ENCODE measurements around the gene HIC2.

The HIC2 gene

GRCh38 chr22:21444701-21445436 is 27.7 kb downstream of the HIC2 start:
- Histone ChIP-seq H3K4me3 (ENCODE audit: low read depth in 1 of 5, low read length in 5 of 5) (no peak overlapping the region), H3K4me1 (ENCODE audit: control insufficient read depth in 5 of 5, insufficient read depth in 5 of 5, low read length in 5 of 5) (no peaks in the 10 kb centered on the region), H3K9me3 (ENCODE audit: control insufficient read depth in 5 of 5, low read length in 5 of 5) (no peaks in the 10 kb centered on the region), H3K27me3 (ENCODE audit: control insufficient read depth in 5 of 5, insufficient read depth in 4 of 5, low read length in 5 of 5) (no peaks in the 10 kb centered on the region), H3K36me3 (ENCODE audit: control insufficient read depth in 5 of 5, insufficient read depth in 5 of 5, low read length in 5 of 5) (peaks cover 0 to 56% (median 32%) of the 10 kb centered on the region in 5 donors), H3K27ac (ENCODE audit: low read depth, low read length) (no peak overlapping the region), H3K9ac (ENCODE audit: low read length in 5 of 5) (no peak overlapping the region)

- Histone ChIP-seq H3K4me3 (ENCODE audit: low read depth in 1 of 5, low read length in 5 of 5) (no peak overlapping the region), H3K27ac (ENCODE audit: low read depth, low read length) (no peak overlapping the region), H3K9me3 (ENCODE audit: control insufficient read depth in 5 of 5, low read length in 5 of 5) (no peaks in the 10 kb centered on the region), H3K36me3 (ENCODE audit: control insufficient read depth in 5 of 5, insufficient read depth in 5 of 5, low read length in 5 of 5) (peaks cover 0 to 56% (median 32%) of the 10 kb centered on the region in 5 donors), H3K9ac (ENCODE audit: low read length in 5 of 5) (no peak overlapping the region), H3K4me1 (ENCODE audit: control insufficient read depth in 5 of 5, insufficient read depth in 5 of 5, low read length in 5 of 5) (no peaks in the 10 kb centered on the region), H3K27me3 (ENCODE audit: control insufficient read depth in 5 of 5, insufficient read depth in 4 of 5, low read length in 5 of 5) (no peaks in the 10 kb centered on the region)
These were observed 28.4 kb downstream of the HIC2 start for GRCh38 chr22:21445437-21446127.

- Histone ChIP-seq H3K4me3 (ENCODE audit: low read depth in 1 of 5, low read length in 5 of 5) (no peak overlapping the region), H3K9ac (ENCODE audit: low read length in 5 of 5) (no peak overlapping the region), H3K4me1 (ENCODE audit: control insufficient read depth in 5 of 5, insufficient read depth in 5 of 5, low read length in 5 of 5) (no peaks in the 10 kb centered on the region), H3K27ac (ENCODE audit: low read depth, low read length) (no peak overlapping the region), H3K36me3 (ENCODE audit: control insufficient read depth in 5 of 5, insufficient read depth in 5 of 5, low read length in 5 of 5) (peaks cover 0 to 56% (median 32%) of the 10 kb centered on the region in 5 donors), H3K9me3 (ENCODE audit: control insufficient read depth in 5 of 5, low read length in 5 of 5) (no peaks in the 10 kb centered on the region), H3K27me3 (ENCODE audit: control insufficient read depth in 5 of 5, insufficient read depth in 4 of 5, low read length in 5 of 5) (no peaks in the 10 kb centered on the region)
These were observed 29.1 kb downstream of the HIC2 start for GRCh38 chr22:21446128-21446826.

GRCh38 chr22:21446827-21447690 is 29.9 kb downstream of the HIC2 start:
- no peak overlapping the region for H3K9ac ChIP-seq (ENCODE audit: low read length in 5 of 5)
- no peaks in the 10 kb centered on the region for H3K9me3 ChIP-seq (ENCODE audit: control insufficient read depth in 5 of 5, low read length in 5 of 5)
- no peaks in the 10 kb centered on the region for H3K27me3 ChIP-seq (ENCODE audit: control insufficient read depth in 5 of 5, insufficient read depth in 4 of 5, low read length in 5 of 5)
- no peak overlapping the region for H3K4me3 ChIP-seq (ENCODE audit: low read depth in 1 of 5, low read length in 5 of 5)
- H3K27ac ChIP-seq (ENCODE audit: low read depth, low read length): no peak overlapping the region
- no peaks in the 10 kb centered on the region for H3K4me1 ChIP-seq (ENCODE audit: control insufficient read depth in 5 of 5, insufficient read depth in 5 of 5, low read length in 5 of 5)
- H3K36me3 ChIP-seq (ENCODE audit: control insufficient read depth in 5 of 5, insufficient read depth in 5 of 5, low read length in 5 of 5): peaks cover 0 to 56% (median 32%) of the 10 kb centered on the region in 5 donors

- H3K27me3 ChIP-seq (ENCODE audit: control insufficient read depth in 5 of 5, insufficient read depth in 4 of 5, low read length in 5 of 5): no peaks in the 10 kb centered on the region
- H3K36me3 ChIP-seq (ENCODE audit: control insufficient read depth in 5 of 5, insufficient read depth in 5 of 5, low read length in 5 of 5): peaks cover 0 to 55% (median 32%) of the 10 kb centered on the region in 5 donors
These were observed 30.7 kb downstream of the HIC2 start for GRCh38 chr22:21447694-21448402.

GRCh38 chr22:21448627-21449416 is 31.7 kb downstream of the HIC2 start:
- H3K9ac ChIP-seq (ENCODE audit: low read length in 5 of 5): no peak overlapping the region
- H3K4me3 ChIP-seq (ENCODE audit: low read depth in 1 of 5, low read length in 5 of 5): no peak overlapping the region
- peaks cover 0 to 45% (median 31%) of the 10 kb centered on the region in 5 donors for H3K36me3 ChIP-seq (ENCODE audit: control insufficient read depth in 5 of 5, insufficient read depth in 5 of 5, low read length in 5 of 5)
- no peaks in the 10 kb centered on the region for H3K27me3 ChIP-seq (ENCODE audit: control insufficient read depth in 5 of 5, insufficient read depth in 4 of 5, low read length in 5 of 5)
- H3K9me3 ChIP-seq (ENCODE audit: control insufficient read depth in 5 of 5, low read length in 5 of 5): no peaks in the 10 kb centered on the region
- H3K4me1 ChIP-seq (ENCODE audit: control insufficient read depth in 5 of 5, insufficient read depth in 5 of 5, low read length in 5 of 5): no peaks in the 10 kb centered on the region
- H3K27ac ChIP-seq (ENCODE audit: low read depth, low read length): no peak overlapping the region

More at GRCh38 chr22:21447694-21448402, 30.7 kb downstream of the HIC2 start:
- Histone ChIP-seq H3K9ac (ENCODE audit: low read length in 5 of 5) (no peak overlapping the region), H3K4me1 (ENCODE audit: control insufficient read depth in 5 of 5, insufficient read depth in 5 of 5, low read length in 5 of 5) (no peaks in the 10 kb centered on the region), H3K4me3 (ENCODE audit: low read depth in 1 of 5, low read length in 5 of 5) (no peak overlapping the region), H3K27ac (ENCODE audit: low read depth, low read length) (no peak overlapping the region), H3K9me3 (ENCODE audit: control insufficient read depth in 5 of 5, low read length in 5 of 5) (no peaks in the 10 kb centered on the region)

GRCh38 chr22:21449531-21450319 is 32.6 kb downstream of the HIC2 start:
- peaks cover 0 to 36% (median 27%) of the 10 kb centered on the region in 5 donors for H3K36me3 ChIP-seq (ENCODE audit: control insufficient read depth in 5 of 5, insufficient read depth in 5 of 5, low read length in 5 of 5)
- H3K4me3 ChIP-seq (ENCODE audit: low read depth in 1 of 5, low read length in 5 of 5): no peak overlapping the region
- H3K4me1 ChIP-seq (ENCODE audit: control insufficient read depth in 5 of 5, insufficient read depth in 5 of 5, low read length in 5 of 5): no peaks in the 10 kb centered on the region
- H3K27ac ChIP-seq (ENCODE audit: low read depth, low read length): no peak overlapping the region
- H3K9me3 ChIP-seq (ENCODE audit: control insufficient read depth in 5 of 5, low read length in 5 of 5): no peaks in the 10 kb centered on the region
- H3K9ac ChIP-seq (ENCODE audit: low read length in 5 of 5): no peak overlapping the region
- no peaks in the 10 kb centered on the region for H3K27me3 ChIP-seq (ENCODE audit: control insufficient read depth in 5 of 5, insufficient read depth in 4 of 5, low read length in 5 of 5)

- peaks cover 0 to 30% (median 20%) of the 10 kb centered on the region in 5 donors for H3K36me3 ChIP-seq (ENCODE audit: control insufficient read depth in 5 of 5, insufficient read depth in 5 of 5, low read length in 5 of 5)
- no peak overlapping the region for H3K4me3 ChIP-seq (ENCODE audit: low read depth in 1 of 5, low read length in 5 of 5)
- no peak overlapping the region for H3K9ac ChIP-seq (ENCODE audit: low read length in 5 of 5)
- no peaks in the 10 kb centered on the region for H3K4me1 ChIP-seq (ENCODE audit: control insufficient read depth in 5 of 5, insufficient read depth in 5 of 5, low read length in 5 of 5)
- no peaks in the 10 kb centered on the region for H3K27me3 ChIP-seq (ENCODE audit: control insufficient read depth in 5 of 5, insufficient read depth in 4 of 5, low read length in 5 of 5)
- no peaks in the 10 kb centered on the region for H3K9me3 ChIP-seq (ENCODE audit: control insufficient read depth in 5 of 5, low read length in 5 of 5)
- H3K27ac ChIP-seq (ENCODE audit: low read depth, low read length): no peak overlapping the region
These were observed 33.2 kb downstream of the HIC2 start for GRCh38 chr22:21450320-21450831.

Measured in subcutaneous abdominal adipose tissue (tissue), 5 donors.